NCI-H2171 treated with DMSO at 0.1 percent for 48 hours (cell line): ENCODE data around the gene UST.
"Not testable (repeated sequence)": the region's sequence is repeated elsewhere in the genome, so short reads cannot be mapped to it uniquely, and the experiment has no call there.

Source experiments
- DNase-seq: peaks from one replicate; lab custom pipeline; 2025; lab: John Stamatoyannopoulos, UW

The UST gene

DNA sequence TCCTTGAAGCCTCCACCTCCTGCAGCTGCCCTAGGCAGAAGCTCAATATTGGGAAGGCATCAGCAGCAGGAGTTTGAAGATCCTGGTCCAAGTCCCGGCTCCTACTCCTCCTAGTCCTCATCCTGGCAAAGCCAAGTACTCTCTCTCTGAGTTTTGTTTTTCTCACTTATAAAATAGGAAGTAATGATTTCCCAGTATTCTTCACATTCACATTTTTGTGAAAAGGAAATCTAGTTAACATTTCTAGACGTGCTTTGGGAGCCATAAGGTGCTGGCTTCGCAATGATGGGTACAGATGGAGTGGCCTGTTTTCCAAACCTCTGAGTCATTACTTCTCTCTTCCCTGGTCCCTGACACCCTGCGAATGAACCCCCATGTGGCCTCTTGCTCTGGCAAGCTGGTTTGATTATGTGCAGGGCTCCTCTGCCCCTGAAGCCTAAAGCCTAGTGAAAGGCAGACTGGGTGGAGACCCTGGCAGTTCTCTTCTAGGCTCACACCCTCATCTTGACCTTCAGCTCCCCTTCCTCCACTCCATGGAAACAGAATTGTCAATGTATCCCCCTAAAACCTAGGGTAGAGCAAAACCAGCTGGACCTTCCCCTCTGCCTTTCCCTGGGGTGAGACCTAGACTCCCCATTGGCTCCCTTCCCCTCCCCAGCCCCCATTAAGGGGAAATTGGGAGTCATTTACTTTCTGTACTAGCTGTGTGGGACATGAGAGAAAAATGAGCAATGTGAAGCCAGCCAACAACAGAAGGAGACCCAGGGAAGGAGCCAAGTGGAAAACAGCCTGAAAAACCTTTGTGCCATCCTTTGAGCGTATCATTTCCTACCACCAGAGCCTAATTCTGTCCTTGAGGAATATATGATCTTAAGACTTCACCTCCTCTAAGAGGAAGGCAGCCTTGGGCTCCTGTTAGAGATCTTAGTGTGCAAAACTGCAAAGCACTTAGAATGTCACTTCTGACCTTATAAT is 158.4 kb downstream of the UST start:
- no peak for DNase-seq

- DNase-seq: no peak
Measured at GRCh38 chr6:148905901-148906300, 159.1 kb downstream of the UST start.

DNA sequence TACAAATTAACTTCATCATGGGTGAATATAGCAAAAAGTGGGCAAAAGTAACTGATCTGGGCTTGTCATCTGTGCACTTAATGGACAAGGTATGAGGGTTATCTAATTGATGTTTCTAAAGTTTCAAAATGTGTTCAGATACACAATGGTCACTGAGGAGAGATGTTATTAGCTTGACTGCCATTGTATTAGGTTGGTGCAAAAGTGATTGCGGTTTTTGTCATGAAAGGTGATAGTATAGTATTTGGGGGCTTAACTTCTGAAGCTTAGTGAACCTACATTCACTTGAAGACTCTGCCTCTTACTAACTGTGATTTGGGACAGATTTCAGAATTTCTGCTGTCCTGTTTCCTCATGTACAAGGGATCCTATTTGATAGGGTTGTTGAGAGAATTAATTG is 159.6 kb downstream of the UST start:
- DNase-seq: no peak

DNA sequence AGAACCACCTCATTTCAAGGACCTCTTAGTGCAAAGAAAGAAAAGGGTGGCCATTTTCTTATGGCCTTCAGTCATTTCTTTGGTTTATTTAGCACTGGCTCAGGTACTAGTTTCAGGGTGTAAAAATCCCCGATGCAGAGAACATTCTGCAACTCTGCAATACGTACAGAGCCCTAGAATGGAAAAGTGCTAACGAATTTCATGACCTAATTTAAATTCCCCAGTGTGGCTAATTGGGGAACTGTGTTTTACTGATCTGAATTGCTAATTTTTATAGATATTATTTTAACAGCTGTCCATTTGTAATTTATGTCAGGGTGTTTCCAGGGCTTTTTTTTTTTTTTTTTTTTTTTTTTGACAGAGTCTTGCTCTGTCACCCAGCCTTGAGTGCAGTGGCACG is 160.7 kb downstream of the UST start:
- no peak for DNase-seq

DNA sequence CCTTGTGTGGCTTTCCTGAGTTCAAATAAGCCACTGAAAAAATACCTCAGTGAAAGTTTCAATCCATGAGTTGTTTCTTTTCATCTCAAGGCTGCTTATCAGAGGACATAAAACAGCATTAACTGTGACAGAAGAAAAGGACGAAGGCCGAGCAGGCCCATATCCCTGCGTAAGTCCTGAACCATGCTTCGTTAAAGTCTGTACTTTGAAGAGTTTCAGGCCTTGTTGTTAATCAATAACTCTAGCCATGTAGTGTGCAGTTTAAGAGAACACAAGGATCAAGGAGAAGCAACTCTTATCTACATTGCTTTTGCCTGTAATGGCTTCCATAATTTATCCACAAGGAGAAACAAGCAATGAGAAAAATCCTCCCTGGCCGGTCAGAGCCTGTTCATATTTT is 165.4 kb downstream of the UST start:
- DNase-seq: no peak

GRCh38 chr6:148915810-148916209 is 169.0 kb downstream of the UST start:
- no peak for DNase-seq

- DNase-seq: not testable (repeated sequence)
Measured at GRCh38 chr6:148916485-148916884, 169.7 kb downstream of the UST start.

DNA sequence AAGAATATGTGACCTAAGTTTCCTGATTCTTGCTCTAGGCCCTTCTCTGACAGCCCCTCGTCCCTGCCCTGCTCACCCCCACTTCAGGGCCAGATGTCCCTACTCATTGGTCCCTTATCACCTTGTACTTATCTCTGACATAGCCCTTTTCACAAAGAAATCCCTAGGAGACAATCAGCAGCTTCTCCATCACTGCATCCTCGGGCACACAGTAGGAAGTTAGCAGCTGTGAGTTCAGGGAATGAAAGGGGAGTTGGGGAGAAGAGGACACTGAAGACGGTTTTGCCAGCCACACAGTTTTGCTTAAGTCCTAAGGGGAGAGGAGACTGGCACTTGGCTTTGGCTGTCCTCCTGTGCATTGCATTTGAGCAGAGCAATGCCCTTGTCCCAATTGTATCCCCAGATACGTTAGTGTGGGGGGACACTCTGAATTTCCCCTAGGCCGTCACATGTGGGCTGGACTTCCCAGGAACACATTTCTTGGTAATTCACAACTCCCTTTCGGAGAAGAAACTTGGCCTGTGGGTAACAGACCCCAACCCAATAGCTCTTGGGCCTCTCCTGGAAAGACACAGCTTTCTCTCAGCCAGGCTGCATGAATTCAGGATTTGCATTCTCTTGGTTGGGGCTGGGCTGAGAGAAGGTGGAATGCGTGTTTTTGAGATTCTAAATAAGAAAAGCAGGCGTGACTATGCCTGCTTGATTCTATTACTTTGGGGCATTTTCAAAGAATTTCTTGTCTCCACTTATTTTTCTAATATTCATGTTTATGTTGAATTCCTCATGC is 177.6 kb downstream of the UST start:
- DNase-seq: no peak

- DNase-seq: no peak
Measured at GRCh38 chr6:148925701-148926100, 178.9 kb downstream of the UST start.

GRCh38 chr6:148926478-148926877 is 179.6 kb downstream of the UST start:
- no peak for DNase-seq

GRCh38 chr6:148927586-148927985 is 180.8 kb downstream of the UST start:
- no peak for DNase-seq

GRCh38 chr6:148928811-148929210 is 182.0 kb downstream of the UST start:
- DNase-seq: no peak

- no peak for DNase-seq
Measured at GRCh38 chr6:148932208-148932607, 185.4 kb downstream of the UST start.

- no peak for DNase-seq
Measured at GRCh38 chr6:148932731-148933130, 185.9 kb downstream of the UST start.

DNA sequence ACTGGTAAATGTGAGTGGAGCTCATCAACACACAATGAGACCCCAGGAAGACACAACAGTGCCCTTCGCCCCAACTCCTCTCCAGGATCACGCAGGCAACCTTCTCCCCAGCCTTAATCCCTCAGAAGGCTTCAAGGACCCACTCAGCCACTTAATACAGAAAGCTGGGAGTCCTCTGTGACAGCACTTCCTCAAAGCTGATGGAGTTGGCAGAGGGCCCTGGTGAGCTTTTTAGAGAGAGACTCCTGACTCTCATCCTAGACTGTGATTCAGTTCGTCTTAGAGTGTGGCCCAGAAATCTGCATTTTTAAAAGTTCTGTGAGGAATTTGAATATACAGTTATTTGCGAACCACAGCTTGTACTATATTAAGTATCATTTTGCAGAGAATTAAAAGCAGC is 187.7 kb downstream of the UST start:
- DNase-seq: no peak

DNA sequence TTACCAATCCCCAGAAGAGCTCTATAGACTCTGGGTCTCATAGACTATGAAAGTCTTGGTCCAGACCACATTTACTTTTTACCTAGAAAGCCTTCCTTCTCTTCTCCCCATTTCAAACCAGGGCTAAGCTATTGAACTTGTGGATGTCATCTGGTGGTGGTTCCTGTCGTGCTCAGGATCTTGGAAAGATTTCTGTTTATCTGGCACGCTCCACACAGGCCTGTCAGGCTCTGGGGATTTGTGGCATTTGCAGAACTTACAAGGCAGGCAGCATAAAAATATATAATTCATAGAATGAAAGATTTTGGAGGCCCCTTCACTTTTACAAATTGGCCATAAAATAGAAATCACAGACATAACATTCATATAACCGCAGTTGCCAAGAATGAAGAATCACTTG is 188.1 kb downstream of the UST start:
- DNase-seq: no peak

DNA sequence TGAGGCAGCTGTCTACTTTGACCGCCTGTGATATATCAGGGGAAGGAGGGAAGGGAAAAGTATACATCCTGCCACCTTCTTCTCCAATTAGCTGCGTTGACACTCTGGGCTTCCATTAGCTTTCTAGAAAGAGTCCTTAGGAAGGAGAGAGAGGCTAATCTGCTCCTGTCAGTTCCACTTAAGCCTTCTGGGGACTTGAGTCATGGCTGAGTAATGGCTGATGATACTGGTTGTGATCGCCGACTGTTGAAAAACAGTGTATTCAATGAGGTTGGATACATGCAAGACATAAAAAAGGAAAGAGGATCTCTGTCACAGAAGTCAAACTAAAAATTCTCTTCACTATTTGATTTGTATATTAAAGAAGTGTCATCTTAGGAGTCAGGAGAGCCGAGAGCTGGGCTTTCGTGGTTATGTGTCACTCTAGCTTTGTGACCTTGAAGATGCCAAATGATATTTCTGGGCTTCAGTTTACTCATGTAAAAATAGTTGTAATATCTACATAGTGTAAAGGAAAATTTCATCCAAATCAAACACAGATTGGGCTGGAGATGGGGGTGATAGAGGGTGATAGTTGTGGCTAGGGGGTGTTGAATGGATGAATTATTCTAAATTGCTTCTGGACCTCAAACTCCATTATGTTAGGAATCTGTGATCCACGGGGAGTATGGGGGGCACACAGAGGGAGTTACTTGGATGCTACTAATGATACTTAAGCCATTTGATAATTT is 189.0 kb downstream of the UST start:
- no peak for DNase-seq

- no peak for DNase-seq
Measured at GRCh38 chr6:148943451-148943850, 196.6 kb downstream of the UST start.

DNA sequence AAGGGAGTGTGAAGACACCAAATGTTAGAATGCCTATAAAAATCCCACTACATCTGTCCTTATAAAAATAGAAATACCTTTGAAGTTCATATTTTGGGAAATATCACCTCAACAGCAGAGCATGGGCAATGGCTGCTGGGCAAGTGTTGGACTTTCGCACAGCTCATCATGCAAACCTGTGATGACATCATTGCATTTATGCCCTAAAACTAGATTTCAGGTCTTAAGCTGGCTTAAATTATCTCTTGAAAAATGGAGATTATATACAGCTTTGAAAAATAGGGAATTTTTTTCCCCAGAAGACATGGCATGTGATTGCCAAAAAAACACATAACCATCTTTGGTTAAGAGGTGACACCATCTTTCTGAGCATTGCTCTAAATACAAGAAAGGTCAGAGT is 197.8 kb downstream of the UST start:
- DNase-seq: no peak

- no peak for DNase-seq
Measured at GRCh38 chr6:148945301-148946021, 198.6 kb downstream of the UST start.

DNA sequence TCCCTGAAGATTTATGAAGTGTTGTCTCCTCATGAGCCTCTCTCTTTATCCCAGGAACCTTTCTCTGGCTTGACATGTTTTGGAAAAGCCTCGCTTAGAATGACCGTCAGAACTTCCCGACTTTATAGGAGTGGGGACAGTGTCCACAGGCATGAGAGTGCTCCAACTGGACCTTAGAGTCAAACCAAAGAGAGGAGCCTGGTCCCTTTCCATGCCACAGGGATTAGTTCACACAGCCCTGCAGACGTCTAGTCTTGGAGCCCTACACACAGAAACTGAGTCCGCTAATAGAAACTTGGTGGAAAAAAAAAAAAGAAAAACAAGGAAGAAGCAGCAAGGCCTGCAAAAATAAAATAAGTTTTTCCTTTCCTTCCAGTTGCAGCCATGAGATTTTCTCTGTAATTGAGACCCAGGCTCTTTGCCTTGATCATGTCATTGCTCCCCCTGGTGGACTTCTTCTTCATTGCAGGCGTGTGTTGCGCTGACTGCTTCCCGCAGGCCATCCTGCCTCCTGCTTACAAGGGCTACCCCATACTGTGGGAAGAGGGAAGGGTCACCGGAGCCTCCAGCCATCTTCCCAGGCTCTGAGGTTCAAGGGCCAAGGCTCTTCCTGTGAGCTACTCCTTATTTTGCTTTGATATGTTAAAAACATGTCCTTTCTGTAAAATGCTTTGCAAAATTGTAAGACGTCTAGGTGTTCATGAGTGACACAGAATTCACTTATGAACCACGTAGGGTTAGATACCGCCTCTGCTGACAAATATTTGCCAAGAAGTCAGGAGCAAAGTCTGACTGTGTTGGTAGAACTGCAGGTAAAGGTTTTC is 201.0 kb downstream of the UST start:
- DNase-seq: peak; percentile 78
